Uterus (tissue), 2 donors: Measurements from ENCODE around the gene PLB1.

Source experiments
- CTCF ChIP-seq, 4 experiments: fragments of 200-600 bp in 2 of 4; fragments of 450-650 bp in 2 of 4; sonication (generic) in 2 of 4; IDR thresholded peaks; one replicate each; pipeline ENCODE4 v1.5.1; 2016 to 2019; ENCODE audit warnings: antibody characterized with exemption in 4 of 4, mild to moderate bottlenecking in 2 of 4, moderate library complexity in 1 of 4
- POLR2A ChIP-seq, 2 donors: fragments of 450-650 bp; IDR thresholded peaks; one replicate each; pipeline ENCODE4 v1.6.1; 2016; ENCODE audit warnings: antibody characterized with exemption in 2 of 2, mild to moderate bottlenecking in 1 of 2, moderate library complexity in 1 of 2

- no peak for TF ChIP-seq CTCF (IDR thresholded peaks at IDR 0.05)
- TF ChIP-seq POLR2A (IDR thresholded peaks at IDR 0.05): no peak
Measured at GRCh38 chr2:28470759-28471158, 25.1 kb upstream of the PLB1 start.
